HepG2 (cell line): ENCODE results near the gene NAALADL1. TPM values are rescaled to one million over a fixed set of nuclear protein-coding genes. Genes with fewer than 3 reads are reported as not detected.
A peak's percentile ranks its signal among the peaks of the same experiment; 100 is the strongest.

Experiments used
- BRD4 ChIP-seq: sonication (generic); formaldehyde crosslinking; IDR thresholded peaks from 2 replicates; pipeline ENCODE4 v1.4.0; 2020; ENCODE audit warnings: missing genetic modification reagents
- DZIP1 ChIP-seq: sonication (generic); formaldehyde crosslinking; IDR thresholded peaks from 2 replicates; pipeline ENCODE4 v1.5.0; 2020; ENCODE audit warnings: mild to moderate bottlenecking, missing genetic modification reagents
- KDM2A ChIP-seq: sonication (generic); formaldehyde crosslinking; IDR thresholded peaks from 2 replicates; pipeline ENCODE4 v1.4.0; 2020; ENCODE audit warnings: low read depth, missing genetic modification reagents, borderline replicate concordance
- SETDB1 ChIP-seq: sonication (generic); formaldehyde crosslinking; IDR thresholded peaks from 2 replicates; pipeline ENCODE4 v1.5.1; 2020; ENCODE audit warnings: missing genetic modification reagents, mild to moderate bottlenecking, borderline replicate concordance
- TRAFD1 ChIP-seq: sonication (generic); formaldehyde crosslinking; IDR thresholded peaks from 2 replicates; pipeline ENCODE4 v1.5.1; 2020; ENCODE audit warnings: missing genetic modification reagents, mild to moderate bottlenecking, borderline replicate concordance
- YY1 ChIP-seq: IDR thresholded peaks from 2 replicates; pipeline ENCODE4 v1.6.1; 2011; ENCODE audit warnings: low read length, low read depth, moderate library complexity, mild to moderate bottlenecking; ENCODE audit not compliant: insufficient read depth, insufficient replicate concordance
- ZGPAT ChIP-seq: IDR thresholded peaks from 2 replicates; pipeline ENCODE4 v1.6.1; 2016; ENCODE audit warnings: mild to moderate bottlenecking
- ZNF30 ChIP-seq: sonication (generic); formaldehyde crosslinking; IDR thresholded peaks from 2 replicates; pipeline ENCODE4 v1.5.0; 2020; ENCODE audit warnings: mild to moderate bottlenecking, missing genetic modification reagents
- ZNF318 ChIP-seq: sonication (generic); formaldehyde crosslinking; IDR thresholded peaks from 2 replicates; pipeline ENCODE4 v1.4.0; 2020; ENCODE audit warnings: mild to moderate bottlenecking, missing genetic modification reagents
- ZNF710 ChIP-seq: sonication (generic); formaldehyde crosslinking; IDR thresholded peaks from 2 replicates; pipeline ENCODE4 v1.5.0; 2020; ENCODE audit warnings: mild to moderate bottlenecking, missing genetic modification reagents, borderline replicate concordance
- ZNF749 ChIP-seq: sonication (generic); formaldehyde crosslinking; IDR thresholded peaks from 2 replicates; pipeline ENCODE4 v1.8.0; 2022; ENCODE audit warnings: mild to moderate bottlenecking, missing genetic modification reagents, moderate library complexity, borderline replicate concordance
- polyA plus RNA-seq, 8 experiments: library from polyadenylated mRNA; depleted of rRNA in 3 of 8; stranded (reverse) in 7 of 8; unstranded in 1 of 8; fragments of >200 nt; fragmentation: Illumina TruSeq in 4 of 8; extraction: Trizol in 4 of 8; gene quantifications; 2 replicates each; pipeline versions ENCODE4 v1.2.1 to v1.2.3, GENCODE V29; 2011 to 2016; ENCODE audit warnings: low read depth in 4 of 8, missing spikeins in 1 of 8, mixed read lengths in 1 of 8; ENCODE audit not compliant: insufficient read depth in 1 of 8
- total RNA-seq, 5 experiments: library from RNA; depleted of rRNA; stranded (reverse); fragments of >200 nt; fragmentation: Illumina TruSeq; extraction: Trizol; gene quantifications; 2 replicates each; pipeline ENCODE4 v1.2.3, GENCODE V29; 2016; ENCODE audit warnings: low read depth in 1 of 5

NAALADL1 gene
- total and polyA plus RNA-seq, 2 of the 13 experiments (the other 11 are each of a cell fraction or from before 2014, with no cell fraction given) = 9.3 to 33.9 TPM

- TF ChIP-seq ZNF710 (CRISPR knock-in tag) = peak; percentile 69
- no peak for TF ChIP-seq BRD4
- peak; percentile 12 for TF ChIP-seq YY1
- TF ChIP-seq ZNF30 (CRISPR knock-in tag) = no peak
- TF ChIP-seq ZNF318 (CRISPR knock-in tag) = no peak
- no peak for TF ChIP-seq SETDB1
- no peak; the same call in 1 of the 2 replicates for TF ChIP-seq ZNF749 (CRISPR knock-in tag)
- TF ChIP-seq KDM2A (CRISPR knock-in tag) = 0 out of 2 replicates have a peak, but pooled peaks have one; percentile 51
- no peak for TF ChIP-seq DZIP1 (CRISPR knock-in tag)
- peak; percentile 89 for TF ChIP-seq ZGPAT
- no peak for TF ChIP-seq TRAFD1
Measured at GRCh38 chr11:64996710-64997380, 61.5 kb downstream of the NAALADL1 start, which contains the start of gene BATF2 (continued).
